Suppressor macrophage treated with lipopolysaccharide for 1 hour (primary cell): Measurements from ENCODE around the gene GCNT2.
A peak's percentile ranks its signal among the peaks of the same experiment; 100 is the strongest.
"Not testable (repeated sequence)": the region's sequence is repeated elsewhere in the genome, so short reads cannot be mapped to it uniquely, and the experiment has no call there.

Experiments used
- DNase-seq, 3 donors: peaks; one replicate each; pipeline ENCODE4 v3.0.0-alpha.2; 2020 to 2022

The GCNT2 gene

GRCh38 chr6:10613723-10614122 is 92.6 kb downstream of the GCNT2 start:
- DNase-seq = no peak

GRCh38 chr6:10615675-10616074 is 94.5 kb downstream of the GCNT2 start:
- DNase-seq = no peak

- not testable (repeated sequence) for DNase-seq
Measured at GRCh38 chr6:10616266-10616665, 95.1 kb downstream of the GCNT2 start.

- no peak for DNase-seq
Measured at GRCh38 chr6:10617008-10617696, 96.0 kb downstream of the GCNT2 start.

GRCh38 chr6:10618409-10618808 is 97.3 kb downstream of the GCNT2 start:
- no peak for DNase-seq

- no peak for DNase-seq
Measured at GRCh38 chr6:10621213-10621612, 100.1 kb downstream of the GCNT2 start.

GRCh38 chr6:10621847-10622246 is 100.7 kb downstream of the GCNT2 start:
- no peak for DNase-seq

- DNase-seq = peak; percentile 24 to 56 (median 50)
Measured at GRCh38 chr6:10624836-10625235, 103.7 kb downstream of the GCNT2 start.

- DNase-seq = no peak
Measured at GRCh38 chr6:10626154-10626741, 105.1 kb downstream of the GCNT2 start.

GRCh38 chr6:10627800-10628199 is 106.6 kb downstream of the GCNT2 start:
- no peak for DNase-seq

GRCh38 chr6:10630178-10630577 is 109.0 kb downstream of the GCNT2 start:
- DNase-seq = no peak

- DNase-seq = peak; percentile 84 to 95 (median 94)
Measured at GRCh38 chr6:10633216-10633615, 112.1 kb downstream of the GCNT2 start.

GRCh38 chr6:10640412-10640811 is 119.3 kb downstream of the GCNT2 start:
- no peak for DNase-seq

- DNase-seq = no peak
Measured at GRCh38 chr6:10641528-10641927, 120.4 kb downstream of the GCNT2 start.

- DNase-seq = peak; percentile 58 to 72 (median 66)
Measured at GRCh38 chr6:10643201-10643651, 122.1 kb downstream of the GCNT2 start.

- DNase-seq = no peak
Measured at GRCh38 chr6:10644225-10644624, 123.1 kb downstream of the GCNT2 start.

- DNase-seq = peak; percentile 77 to 88 (median 82)
Measured at GRCh38 chr6:10655508-10656055, 134.4 kb downstream of the GCNT2 start.

- peak in 2 of 3 donors; percentile 7 to 15 for DNase-seq
Measured at GRCh38 chr6:10658910-10659698, 138.0 kb downstream of the GCNT2 start.

GRCh38 chr6:10659699-10660348 is 138.7 kb downstream of the GCNT2 start:
- peak in 2 of 3 donors; percentile 17 to 37 for DNase-seq

- peak in 1 of 3 donors; percentile 11 for DNase-seq
Measured at GRCh38 chr6:10660431-10661191, 139.5 kb downstream of the GCNT2 start.

- peak in 1 of 3 donors; percentile 11 for DNase-seq
Measured at GRCh38 chr6:10662207-10662606, 141.1 kb downstream of the GCNT2 start.

GRCh38 chr6:10662742-10663141 is 141.6 kb downstream of the GCNT2 start:
- DNase-seq = peak in 1 of 3 donors; percentile 5
